HCT116 (cell line): ENCODE measurements around the gene NHERF2. TPM values are rescaled to one million over a fixed set of nuclear protein-coding genes. Genes with fewer than 3 reads are reported as not detected.

ENCODE experiments used
- ATAC-seq: fragments of 200-7000 bp; cut with Tn5 transposase; 2 replicates; pipeline ENCODE4 v1.9.1; 2020; ENCODE audit warnings: mild to moderate bottlenecking, moderate library complexity
- BruUV-seq: library from RNA; stranded (reverse); fragments of 400-500 nt; replicated peaks from 2 replicates; lab custom pipeline; 2021; lab: Mats Ljungman, UMichigan
- CTCF ChIA-PET: fragments of 300-600 bp; sonication (Branson Sonifier 250); formaldehyde crosslinking; loops from one replicate; lab custom pipeline; 2021; ENCODE audit warnings: antibody characterized with exemption; lab: Charles Lee
- POLR2A ChIA-PET: fragments of 300-600, 350-600 bp; sonication (Branson Sonifier 250); formaldehyde crosslinking; loops from one replicate; lab custom pipeline; 2021; ENCODE audit warnings: antibody characterized with exemption; lab: Charles Lee
- RAD21 ChIA-PET, 2 experiments: fragments of 300-600 bp; sonication (Branson Sonifier 250); formaldehyde crosslinking; loops; one replicate each; lab custom pipeline; 2023; ENCODE audit warnings: low total read pairs in 2 of 2; ENCODE audit not compliant: uncharacterized antibody in 2 of 2, unreplicated experiment in 2 of 2, low non-redundant PET in 1 of 2; lab: Charles Lee
- DNase-seq: peaks from one replicate; pipeline ENCODE4 v3.0.0-alpha.2; 2010; ENCODE audit warnings: low read depth, low spot score
- H2AFZ ChIP-seq: fragments of 200-600 bp; shearing (Covaris generic), sonication (generic); 2 replicates; pipeline ENCODE4 v1.6.1; 2017; ENCODE audit warnings: low read depth, mixed run types, mixed read lengths, antibody characterized with exemption, low read length; ENCODE audit not compliant: poor library complexity, severe bottlenecking
- H3K27ac ChIP-seq: 2 replicates; pipeline ENCODE4 v1.5.1; 2012; ENCODE audit warnings: low read depth, low read length
- H3K27me3 ChIP-seq: fragments of 200-600 bp; sonication (generic); 2 replicates; pipeline ENCODE4 v1.6.1; 2016; ENCODE audit warnings: mixed run types, low read length, mixed read lengths; ENCODE audit not compliant: insufficient read depth
- H3K36me3 ChIP-seq, 2 experiments: fragments of 200-500 bp in 1 of 2; fragments of 200-600 bp in 1 of 2; sonication (Bioruptor generic) in 1 of 2; sonication (generic) in 1 of 2; 2 replicates each; pipeline versions ENCODE4 v1.5.1 to v1.6.1; 2014 to 2016; ENCODE audit warnings: low read length in 2 of 2, inconsistent platforms in 1 of 2, mixed read lengths in 1 of 2, mixed run types in 1 of 2; ENCODE audit not compliant: insufficient read depth in 2 of 2, control insufficient read depth in 1 of 2
- H3K4me1 ChIP-seq, 2 experiments: fragments of 200-600 bp in 1 of 2; sonication (generic) in 1 of 2; 2 replicates each; pipeline versions ENCODE4 v1.5.1 to v1.6.1; 2012 to 2017; ENCODE audit warnings: low read length in 2 of 2, inconsistent platforms in 1 of 2, mild to moderate bottlenecking in 1 of 2, mixed read lengths in 1 of 2, mixed run types in 1 of 2, moderate library complexity in 1 of 2; ENCODE audit not compliant: insufficient read depth in 2 of 2, control insufficient read depth in 1 of 2
- H3K4me2 ChIP-seq: fragments of 200-600 bp; sonication (generic); 2 replicates; pipeline ENCODE4 v1.6.1; 2017; ENCODE audit warnings: mixed run types, low read length, mixed read lengths
- H3K4me3 ChIP-seq, 2 experiments: fragments of 200-600 bp in 1 of 2; sonication (generic) in 1 of 2; replicated peaks in 1 of 2; 2 replicates each; pipeline ENCODE4 v1.5.1; 2011 to 2016; ENCODE audit warnings: low read length in 2 of 2, control low read depth in 1 of 2, low read depth in 1 of 2, mild to moderate bottlenecking in 1 of 2, mixed read lengths in 1 of 2, mixed run types in 1 of 2
- H3K79me2 ChIP-seq: fragments of 200-600 bp; sonication (generic); 2 replicates; pipeline ENCODE4 v1.6.1; 2017; ENCODE audit warnings: mild to moderate bottlenecking, mixed run types, low read length, moderate library complexity, mixed read lengths; ENCODE audit not compliant: insufficient read depth
- H3K9ac ChIP-seq: fragments of 200-600 bp; sonication (generic); 2 replicates; pipeline ENCODE4 v1.6.1; 2016; ENCODE audit warnings: low read length, mixed read lengths
- H3K9me2 ChIP-seq: fragments of 200-600 bp; sonication (generic), shearing (Covaris generic); 2 replicates; pipeline ENCODE4 v1.6.1; 2017; ENCODE audit warnings: mixed run types, mild to moderate bottlenecking, moderate library complexity; ENCODE audit not compliant: insufficient read depth
- H3K9me3 ChIP-seq, 2 experiments: fragments of 200-500 bp in 1 of 2; fragments of 200-600 bp in 1 of 2; sonication (Bioruptor generic) in 1 of 2; sonication (generic) in 1 of 2; 2 replicates each; pipeline ENCODE4 v1.6.1; 2014 to 2017; ENCODE audit warnings: low read length in 2 of 2, mixed read lengths in 2 of 2, inconsistent platforms in 1 of 2, low read depth in 1 of 2, mild to moderate bottlenecking in 1 of 2, mixed run types in 1 of 2, moderate library complexity in 1 of 2; ENCODE audit not compliant: control insufficient read depth in 1 of 2, insufficient read depth in 1 of 2
- H4K20me1 ChIP-seq: fragments of 200-600 bp; sonication (generic), shearing (Covaris generic); 2 replicates; pipeline ENCODE4 v1.6.1; 2017; ENCODE audit warnings: mixed run types, mild to moderate bottlenecking, moderate library complexity; ENCODE audit not compliant: insufficient read depth
- CEBPB ChIP-seq: IDR thresholded peaks from 2 replicates; pipeline ENCODE4 v1.6.1; 2012; ENCODE audit warnings: low read depth
- ELF1 ChIP-seq: IDR thresholded peaks from 2 replicates; pipeline ENCODE4 v1.6.1; 2012; ENCODE audit warnings: low read depth, borderline replicate concordance
- EZH2phosphoT487 ChIP-seq: fragments of 200-600 bp; IDR thresholded peaks from 2 replicates; pipeline ENCODE4 v1.6.1; 2018; ENCODE audit warnings: antibody characterized with exemption, borderline replicate concordance
- RAD21 ChIP-seq: IDR thresholded peaks from 2 replicates; pipeline ENCODE4 v1.6.1; 2012; ENCODE audit warnings: low read depth, mild to moderate bottlenecking
- TCF7L2 ChIP-seq: IDR thresholded peaks from 2 replicates; pipeline ENCODE4 v1.7.0; 2011; ENCODE audit warnings: borderline replicate concordance, inconsistent platforms; ENCODE audit not compliant: insufficient read depth, insufficient read length; ENCODE audit errors: extremely low read depth
- YY1 ChIP-seq: IDR thresholded peaks from 2 replicates; pipeline ENCODE4 v1.6.1; 2011; ENCODE audit warnings: low read length, low read depth, moderate library complexity, mild to moderate bottlenecking; ENCODE audit not compliant: insufficient replicate concordance; ENCODE audit errors: extremely low read depth
- ZFX ChIP-seq: fragments of 450-650 bp; IDR thresholded peaks from 2 replicates; pipeline ENCODE4 v1.6.1; 2017
- intact Hi-C: fragments of 100-400 bp; cut with micrococcal nuclease; formaldehyde crosslinking; loops from 2 replicates; pipeline ENCODE4 v1.10.0; 2022
- total RNA-seq: library from RNA; stranded (reverse); gene quantifications from one replicate; pipeline ENCODE4 v1.2.1, GENCODE V29; 2021; ENCODE audit not compliant: unreplicated experiment
- TF ChIP-seq, protein P1 (sequence below), 3 experiments: fragments of 200-600 bp in 1 of 3; sonication (generic) in 1 of 3; IDR thresholded peaks in 2 of 3; conservative IDR thresholded peaks in 1 of 3; 2 replicates each; pipeline ENCODE4 v1.5.1; 2012 to 2017; ENCODE audit warnings: low read depth in 2 of 3, low read length in 2 of 3, antibody characterized with exemption in 1 of 3, borderline replicate concordance in 1 of 3, control low read depth in 1 of 3, mild to moderate bottlenecking in 1 of 3, mixed read lengths in 1 of 3, mixed run types in 1 of 3, moderate library complexity in 1 of 3; ENCODE audit not compliant: insufficient read depth in 1 of 3
- TF ChIP-seq, protein P2 (sequence below): IDR thresholded peaks from 2 replicates; pipeline ENCODE4 v1.6.1; 2012

The NHERF2 gene
- total RNA-seq, 1 experiment from 2014 or later, result 58.4 TPM

DNA sequence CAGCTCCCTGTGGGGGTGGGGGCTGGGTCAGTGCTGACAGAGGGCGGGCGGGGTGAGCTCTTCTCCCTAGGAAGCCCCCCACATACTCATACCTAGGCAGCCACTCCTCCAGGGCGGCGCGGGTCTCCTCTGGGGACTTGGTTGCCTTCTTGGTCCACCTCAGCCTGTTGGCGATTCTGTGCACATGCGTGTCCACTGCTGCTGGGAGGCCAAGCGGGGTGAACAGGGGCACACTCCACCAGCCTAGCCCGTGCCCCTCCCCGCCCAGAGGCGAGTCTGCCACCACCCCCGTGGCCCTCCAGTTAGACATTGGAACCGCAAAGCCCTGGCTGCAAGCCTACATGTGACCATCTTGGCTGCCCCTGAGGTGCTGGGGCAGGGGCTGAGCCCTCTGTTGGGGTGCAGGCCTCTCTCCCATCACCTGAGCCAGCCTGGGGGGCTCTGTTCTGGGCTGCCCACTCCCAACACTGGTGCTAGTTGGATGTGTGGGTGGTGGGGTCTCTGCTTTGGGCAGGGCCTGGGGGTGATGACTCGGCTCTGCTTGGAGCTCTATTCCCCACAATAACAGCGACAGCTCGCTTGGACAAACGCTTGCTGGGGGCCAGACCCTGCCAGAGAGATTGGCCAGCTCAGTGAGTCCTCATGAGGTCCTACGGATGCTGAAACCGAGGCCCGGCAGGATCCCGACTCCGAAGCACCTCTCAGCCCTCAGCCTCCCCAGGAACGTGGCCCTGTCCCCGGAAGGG, 13.5 kb downstream of the NHERF2 start:
- H4K20me1 ChIP-seq, result no peaks in the 10 kb centered on the region
- H3K4me1 ChIP-seq, result peaks cover 5 to 41% of the 10 kb centered on the region in 2 experiments; a peak in 2 of 4 replicates
- no peak for ATAC-seq
- no peaks in the 10 kb centered on the region for H3K27me3 ChIP-seq
- H3K36me3 ChIP-seq, result no peaks in the 10 kb centered on the region
- no peak overlapping the region for H3K9ac ChIP-seq
- DNase-seq, result no peak
- H3K4me2 ChIP-seq, result no peak overlapping the region
- H3K9me2 ChIP-seq, result no peaks in the 10 kb centered on the region
- no peak overlapping the region for H3K4me3 ChIP-seq
- POLR2A ChIA-PET, result no interaction called here
- H3K9me3 ChIP-seq, result no peaks in the 10 kb centered on the region
- H2AFZ ChIP-seq, result no peak overlapping the region
- H3K79me2 ChIP-seq, result no peaks in the 10 kb centered on the region
- H3K27ac ChIP-seq, result no peak overlapping the region
- CTCF ChIA-PET, result no interaction called here
- intact Hi-C loops, result no loop called here
- no TSS peak for BruUV-seq
- RAD21 ChIA-PET, result no interaction called here
- TF ChIP-seq CEBPB (no peak), RAD21 (no peak), EZH2phosphoT487 (no peak), TCF7L2 (no peak), ELF1 (no peak), YY1 (no peak), ZFX (no peak)
- TF ChIP-seq, protein P1, sequence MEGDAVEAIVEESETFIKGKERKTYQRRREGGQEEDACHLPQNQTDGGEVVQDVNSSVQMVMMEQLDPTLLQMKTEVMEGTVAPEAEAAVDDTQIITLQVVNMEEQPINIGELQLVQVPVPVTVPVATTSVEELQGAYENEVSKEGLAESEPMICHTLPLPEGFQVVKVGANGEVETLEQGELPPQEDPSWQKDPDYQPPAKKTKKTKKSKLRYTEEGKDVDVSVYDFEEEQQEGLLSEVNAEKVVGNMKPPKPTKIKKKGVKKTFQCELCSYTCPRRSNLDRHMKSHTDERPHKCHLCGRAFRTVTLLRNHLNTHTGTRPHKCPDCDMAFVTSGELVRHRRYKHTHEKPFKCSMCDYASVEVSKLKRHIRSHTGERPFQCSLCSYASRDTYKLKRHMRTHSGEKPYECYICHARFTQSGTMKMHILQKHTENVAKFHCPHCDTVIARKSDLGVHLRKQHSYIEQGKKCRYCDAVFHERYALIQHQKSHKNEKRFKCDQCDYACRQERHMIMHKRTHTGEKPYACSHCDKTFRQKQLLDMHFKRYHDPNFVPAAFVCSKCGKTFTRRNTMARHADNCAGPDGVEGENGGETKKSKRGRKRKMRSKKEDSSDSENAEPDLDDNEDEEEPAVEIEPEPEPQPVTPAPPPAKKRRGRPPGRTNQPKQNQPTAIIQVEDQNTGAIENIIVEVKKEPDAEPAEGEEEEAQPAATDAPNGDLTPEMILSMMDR (IDR thresholded peaks at IDR 0.05 in 2 of 3, conservative IDR thresholded peaks at IDR 0.05 in 1 of 3; ENCODE audit: borderline replicate concordance in 1 of 3, insufficient read depth in 1 of 3, low read depth in 2 of 3, low read length in 2 of 3), result no peak
- TF ChIP-seq, protein P2, sequence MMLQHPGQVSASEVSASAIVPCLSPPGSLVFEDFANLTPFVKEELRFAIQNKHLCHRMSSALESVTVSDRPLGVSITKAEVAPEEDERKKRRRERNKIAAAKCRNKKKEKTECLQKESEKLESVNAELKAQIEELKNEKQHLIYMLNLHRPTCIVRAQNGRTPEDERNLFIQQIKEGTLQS, result no peak
